ENCODE measurements around the gene MMP7. TPM values are rescaled to one million over a fixed set of nuclear protein-coding genes. Genes with fewer than 3 reads are reported as not detected.

Gene MMP7
- total and polyA plus RNA-seq, 2 donors (not counting 3 experiments of a cell fraction or from before 2014, with no cell fraction given): 0.65 TPM; not detected in 1

DNA sequence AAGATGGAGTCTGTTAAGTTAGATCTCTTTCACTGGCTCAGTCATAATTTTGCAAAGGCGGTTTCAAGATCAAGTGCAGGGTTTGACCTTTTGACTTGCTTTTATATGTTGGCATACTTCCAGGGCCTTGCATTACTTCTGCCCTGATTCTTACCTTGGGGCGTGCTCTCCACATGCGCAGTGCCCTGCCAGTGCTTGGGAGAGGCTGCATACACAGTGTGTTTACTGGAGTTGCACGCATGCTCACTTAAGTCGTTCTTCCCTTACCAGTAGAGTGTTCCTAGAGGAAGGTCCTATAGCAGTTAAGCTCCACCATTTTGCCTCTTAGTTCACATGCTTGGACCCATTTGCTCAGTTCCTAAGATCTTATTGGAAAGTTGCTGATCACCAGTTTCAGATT is 57.0 kb downstream of the MMP7 start:
- Histone ChIP-seq H3K79me2 (ENCODE audit: control insufficient read depth, insufficient read depth, low read length) (no peaks in the 10 kb centered on the region), H3K36me3 (ENCODE audit: control insufficient read depth in 2 of 2, extremely low read depth in 1 of 2, insufficient read depth in 2 of 2, low read length in 2 of 2) (no peaks in the 10 kb centered on the region), H4K20me1 (replicated peaks; ENCODE audit: control insufficient read depth, extremely low read depth, insufficient read depth, low read length) (no peaks in the 10 kb centered on the region), H3K4me3 (replicated peaks in 1 of 3; ENCODE audit: insufficient read depth in 1 of 3, low read depth in 1 of 3, low read length in 3 of 3) (no peak overlapping the region), H3K27ac (ENCODE audit: insufficient read depth, low read depth, low read length) (no peak overlapping the region), H3K9ac (replicated peaks; ENCODE audit: extremely low read depth, insufficient read depth, low read length) (no peak overlapping the region), H2AFZ (ENCODE audit: low read depth, low read length) (no peak overlapping the region), H3K4me2 (ENCODE audit: insufficient read depth, low read length) (no peak overlapping the region), H3K4me1 (ENCODE audit: control insufficient read depth, extremely low read depth, insufficient read depth, low read length) (peaks cover 15% of the 10 kb centered on the region), H3K27me3 (ENCODE audit: control insufficient read depth in 2 of 2, insufficient read depth in 2 of 2, low read length in 2 of 2) (no peaks in the 10 kb centered on the region), H3K9me3 (replicated peaks; ENCODE audit: control insufficient read depth, insufficient read depth, low read length) (no peaks in the 10 kb centered on the region), H3K9me1 (replicated peaks; ENCODE audit: control insufficient read depth, extremely low read depth, insufficient read depth, low read length) (no peaks in the 10 kb centered on the region)
- dilution Hi-C loops (cut with MboI; ENCODE audit: extremely low pct_ligation_motif_present, low sequenced_read_pairs) (no loop called here), intact Hi-C loops (cut with micrococcal nuclease) (no loop called here)
- POLR2A ChIA-PET: no interaction called here
- no TSS peak for BruUV-seq (replicated peaks)
- no peak for FAIRE-seq
- DNase-seq (ENCODE audit: low read depth, low spot score): no peak
- TF ChIP-seq MYC (IDR thresholded peaks at IDR 0.05; ENCODE audit: low read depth, low read length) (no peak), GATA2 (IDR thresholded peaks at IDR 0.05; ENCODE audit: insufficient read depth, insufficient read length, low read depth, low read length) (no peak), POLR2AphosphoS5 (IDR thresholded peaks at IDR 0.05; ENCODE audit: insufficient read depth, low read depth, low read length) (no peak), JUN (IDR thresholded peaks at IDR 0.05; ENCODE audit: borderline replicate concordance, insufficient read depth, insufficient read length, low read depth) (no peak), POLR2A (IDR thresholded peaks at IDR 0.05; ENCODE audit: low read depth, low read length) (no peak), EZH2 (IDR thresholded peaks at IDR 0.05; ENCODE audit: borderline replicate concordance, low read depth, low read length, severe bottlenecking) (no peak), FOS (IDR thresholded peaks at IDR 0.05; ENCODE audit: borderline replicate concordance, insufficient read depth, low read length) (no peak)
- TF ChIP-seq, protein P1, sequence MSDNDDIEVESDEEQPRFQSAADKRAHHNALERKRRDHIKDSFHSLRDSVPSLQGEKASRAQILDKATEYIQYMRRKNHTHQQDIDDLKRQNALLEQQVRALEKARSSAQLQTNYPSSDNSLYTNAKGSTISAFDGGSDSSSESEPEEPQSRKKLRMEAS (IDR thresholded peaks at IDR 0.05; ENCODE audit: insufficient read depth, insufficient read length): no peak
- TF ChIP-seq, protein P2, sequence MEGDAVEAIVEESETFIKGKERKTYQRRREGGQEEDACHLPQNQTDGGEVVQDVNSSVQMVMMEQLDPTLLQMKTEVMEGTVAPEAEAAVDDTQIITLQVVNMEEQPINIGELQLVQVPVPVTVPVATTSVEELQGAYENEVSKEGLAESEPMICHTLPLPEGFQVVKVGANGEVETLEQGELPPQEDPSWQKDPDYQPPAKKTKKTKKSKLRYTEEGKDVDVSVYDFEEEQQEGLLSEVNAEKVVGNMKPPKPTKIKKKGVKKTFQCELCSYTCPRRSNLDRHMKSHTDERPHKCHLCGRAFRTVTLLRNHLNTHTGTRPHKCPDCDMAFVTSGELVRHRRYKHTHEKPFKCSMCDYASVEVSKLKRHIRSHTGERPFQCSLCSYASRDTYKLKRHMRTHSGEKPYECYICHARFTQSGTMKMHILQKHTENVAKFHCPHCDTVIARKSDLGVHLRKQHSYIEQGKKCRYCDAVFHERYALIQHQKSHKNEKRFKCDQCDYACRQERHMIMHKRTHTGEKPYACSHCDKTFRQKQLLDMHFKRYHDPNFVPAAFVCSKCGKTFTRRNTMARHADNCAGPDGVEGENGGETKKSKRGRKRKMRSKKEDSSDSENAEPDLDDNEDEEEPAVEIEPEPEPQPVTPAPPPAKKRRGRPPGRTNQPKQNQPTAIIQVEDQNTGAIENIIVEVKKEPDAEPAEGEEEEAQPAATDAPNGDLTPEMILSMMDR (IDR thresholded peaks at IDR 0.05; ENCODE audit: extremely low read depth in 1 of 2, insufficient read depth in 1 of 2, low read depth in 1 of 2, low read length in 2 of 2): no peak
- CTCF ChIA-PET: no interaction called here
